Measurements from ENCODE around the gene SORCS2.

Gene SORCS2

DNA sequence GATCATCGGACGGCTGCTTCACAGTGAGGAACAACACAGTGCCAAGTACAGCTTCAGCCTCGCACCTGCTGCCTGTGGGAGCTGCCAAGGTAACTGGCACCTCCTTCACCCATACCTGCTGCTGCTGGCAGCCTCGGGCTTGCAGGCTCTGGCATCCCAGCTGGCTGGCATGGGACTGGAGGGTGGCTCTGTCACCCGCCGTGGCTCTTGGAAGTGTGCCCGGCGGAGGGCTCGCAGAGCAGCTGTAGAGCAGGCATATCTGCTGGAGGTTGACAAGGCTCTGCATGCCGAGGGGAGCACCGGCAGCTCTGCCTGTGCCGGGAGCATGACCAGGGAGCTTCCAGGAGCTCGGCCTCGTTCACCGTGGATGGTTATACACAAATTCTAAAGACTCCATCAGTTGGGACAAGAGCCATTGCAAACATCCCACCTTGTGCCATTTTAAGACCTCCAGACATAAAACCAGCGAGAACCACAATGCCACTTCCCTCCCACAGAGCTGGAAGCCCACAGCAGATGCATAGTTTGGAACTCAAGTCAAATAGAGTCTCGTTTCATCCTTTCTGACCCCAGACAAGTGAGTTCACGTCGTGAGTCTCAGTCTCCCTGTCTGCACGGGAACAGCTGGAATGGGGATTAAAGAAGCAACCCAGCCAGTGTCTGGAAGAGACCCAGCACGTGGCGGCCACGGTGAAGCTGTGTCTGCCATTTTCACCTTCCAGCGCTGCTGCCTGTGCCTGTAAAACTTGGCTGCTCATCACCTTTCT, 326.7 kb downstream of the SORCS2 start:
- DNase-seq (ENCODE audit: low read depth), result no peak
- TF ChIP-seq, protein P1, sequence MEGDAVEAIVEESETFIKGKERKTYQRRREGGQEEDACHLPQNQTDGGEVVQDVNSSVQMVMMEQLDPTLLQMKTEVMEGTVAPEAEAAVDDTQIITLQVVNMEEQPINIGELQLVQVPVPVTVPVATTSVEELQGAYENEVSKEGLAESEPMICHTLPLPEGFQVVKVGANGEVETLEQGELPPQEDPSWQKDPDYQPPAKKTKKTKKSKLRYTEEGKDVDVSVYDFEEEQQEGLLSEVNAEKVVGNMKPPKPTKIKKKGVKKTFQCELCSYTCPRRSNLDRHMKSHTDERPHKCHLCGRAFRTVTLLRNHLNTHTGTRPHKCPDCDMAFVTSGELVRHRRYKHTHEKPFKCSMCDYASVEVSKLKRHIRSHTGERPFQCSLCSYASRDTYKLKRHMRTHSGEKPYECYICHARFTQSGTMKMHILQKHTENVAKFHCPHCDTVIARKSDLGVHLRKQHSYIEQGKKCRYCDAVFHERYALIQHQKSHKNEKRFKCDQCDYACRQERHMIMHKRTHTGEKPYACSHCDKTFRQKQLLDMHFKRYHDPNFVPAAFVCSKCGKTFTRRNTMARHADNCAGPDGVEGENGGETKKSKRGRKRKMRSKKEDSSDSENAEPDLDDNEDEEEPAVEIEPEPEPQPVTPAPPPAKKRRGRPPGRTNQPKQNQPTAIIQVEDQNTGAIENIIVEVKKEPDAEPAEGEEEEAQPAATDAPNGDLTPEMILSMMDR (conservative IDR thresholded peaks at IDR 0.05; ENCODE audit: low read length), result no peak
- no peak overlapping the region for H3K4me3 ChIP-seq (ENCODE audit: low read length)

DNA sequence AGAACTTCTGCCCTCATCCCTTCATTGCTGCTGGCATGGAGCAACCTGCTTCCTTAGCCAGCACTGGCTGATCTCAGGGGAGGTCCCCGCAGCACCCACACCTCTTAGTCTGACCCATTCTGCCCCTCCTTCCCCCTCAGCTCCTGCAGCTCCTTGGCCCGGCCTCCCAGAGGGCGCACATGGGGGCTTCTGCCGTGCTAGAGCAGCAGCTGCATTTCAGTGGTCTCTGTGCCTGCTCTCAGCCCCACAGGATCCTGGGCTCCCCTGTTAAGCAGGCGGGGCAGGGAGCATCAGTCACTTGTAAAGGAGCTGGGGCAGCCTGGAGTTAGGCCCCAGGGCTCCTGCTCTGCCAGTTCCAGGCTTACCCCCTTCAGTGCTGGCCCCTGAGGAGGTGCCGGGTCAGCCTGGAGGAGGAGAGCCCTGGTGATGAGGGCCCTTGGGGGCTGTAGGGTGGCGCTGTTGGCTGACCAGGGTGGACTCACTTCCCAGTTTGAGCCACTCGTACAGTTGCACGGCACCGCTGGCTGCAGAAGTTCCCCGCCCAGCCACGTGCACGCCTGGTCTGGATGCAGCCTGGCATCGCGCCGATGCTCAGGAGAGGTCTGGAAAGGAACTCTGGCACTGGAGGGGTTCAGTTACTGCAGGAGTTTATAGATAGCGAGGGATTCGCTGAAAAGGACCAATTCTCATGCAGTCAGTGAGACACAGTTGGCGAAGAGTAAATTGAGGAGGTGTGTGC, 327.5 kb downstream of the SORCS2 start:
- TF ChIP-seq, protein P1 (conservative IDR thresholded peaks at IDR 0.05; ENCODE audit: low read length), result no peak
- no peak for DNase-seq (ENCODE audit: low read depth)
- no peak overlapping the region for H3K4me3 ChIP-seq (ENCODE audit: low read length)

DNA sequence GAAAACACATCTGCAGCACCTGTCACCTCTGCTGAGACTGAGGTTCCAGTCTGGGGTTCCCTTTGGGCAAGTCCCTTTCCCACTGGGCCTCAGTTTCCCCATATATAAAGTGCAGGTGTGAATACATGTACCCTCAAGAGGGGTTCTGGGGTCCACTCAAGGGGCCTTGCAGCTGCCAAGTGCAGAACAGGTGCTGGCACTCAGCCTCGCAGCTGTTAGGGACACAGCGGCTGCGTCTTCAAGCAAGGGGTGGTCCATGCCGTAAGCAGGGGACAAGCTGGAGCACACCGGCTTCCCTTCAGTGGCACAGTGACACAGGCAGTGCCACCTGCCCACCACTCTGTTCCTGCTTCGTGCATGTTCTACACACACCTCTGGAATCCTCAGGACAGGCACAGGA, 329.3 kb downstream of the SORCS2 start:
- TF ChIP-seq, protein P1 (conservative IDR thresholded peaks at IDR 0.05; ENCODE audit: low read length), result no peak
- no peak overlapping the region for H3K4me3 ChIP-seq (ENCODE audit: low read length)
- DNase-seq (ENCODE audit: low read depth), result no peak

DNA sequence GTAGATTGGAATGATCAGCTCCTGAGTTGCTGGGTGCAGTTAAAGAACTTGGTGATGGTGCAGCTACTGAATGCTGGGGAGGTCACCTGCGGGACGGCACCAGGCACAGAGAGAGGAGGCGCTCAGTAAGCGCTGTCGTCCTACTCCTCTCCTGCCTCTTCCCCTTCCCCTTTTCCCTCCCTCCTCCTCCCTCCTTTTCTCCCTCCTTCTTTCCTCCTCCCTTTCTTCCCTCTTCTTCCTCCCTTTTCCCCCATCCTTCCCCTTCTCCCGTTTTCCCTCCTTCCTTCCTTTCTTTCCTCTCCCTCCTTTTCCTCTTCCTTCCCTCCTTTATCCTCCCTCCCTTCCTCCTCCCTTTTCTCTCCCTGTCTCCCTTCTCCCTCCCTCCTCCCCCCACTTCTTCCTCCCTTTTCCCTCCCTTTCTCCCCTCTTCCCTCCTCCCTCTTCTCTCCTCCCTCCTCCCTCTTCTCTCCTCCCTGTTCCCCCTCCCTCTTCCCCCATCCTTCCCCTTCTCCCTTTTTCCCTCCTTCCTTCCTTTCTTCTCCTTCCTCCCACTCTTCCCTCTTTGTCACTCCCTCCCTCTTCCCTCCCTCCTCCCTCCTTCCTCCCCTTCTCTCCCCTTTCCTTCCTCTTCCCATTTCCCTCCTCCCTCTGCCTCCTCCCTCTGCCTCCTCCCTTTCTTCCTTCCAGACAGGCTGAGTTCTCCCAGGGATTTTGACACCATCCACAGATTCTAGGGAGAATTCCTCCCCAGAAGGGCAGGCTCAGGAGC, 330.3 kb downstream of the SORCS2 start:
- TF ChIP-seq, protein P1 (conservative IDR thresholded peaks at IDR 0.05; ENCODE audit: low read length), result no peak
- H3K4me3 ChIP-seq (ENCODE audit: low read length), result no peak overlapping the region
- DNase-seq (ENCODE audit: low read depth), result no peak

DNA sequence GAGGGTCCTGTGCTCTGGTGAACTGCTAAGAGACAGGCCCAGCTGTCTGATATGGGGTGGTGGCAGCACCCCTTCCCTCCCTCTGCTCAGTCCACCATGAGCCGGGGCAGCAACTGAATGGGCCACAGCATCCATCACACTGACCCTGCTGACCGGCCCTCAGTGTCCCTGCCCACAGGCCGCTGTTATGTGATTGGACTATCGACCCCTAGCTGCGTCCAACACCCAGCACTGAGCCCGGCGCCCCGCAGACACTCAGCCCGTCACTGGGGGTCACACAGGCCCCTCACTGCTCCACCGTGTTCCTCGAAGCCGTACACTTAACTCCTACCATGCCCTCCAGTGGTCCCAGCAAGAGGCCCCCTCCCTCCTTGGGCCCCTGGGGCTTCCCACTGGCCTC, 331.2 kb downstream of the SORCS2 start:
- TF ChIP-seq, protein P1 (conservative IDR thresholded peaks at IDR 0.05; ENCODE audit: low read length), result no peak
- no peak for DNase-seq (ENCODE audit: low read depth)
- no peak overlapping the region for H3K4me3 ChIP-seq (ENCODE audit: low read length)

DNA sequence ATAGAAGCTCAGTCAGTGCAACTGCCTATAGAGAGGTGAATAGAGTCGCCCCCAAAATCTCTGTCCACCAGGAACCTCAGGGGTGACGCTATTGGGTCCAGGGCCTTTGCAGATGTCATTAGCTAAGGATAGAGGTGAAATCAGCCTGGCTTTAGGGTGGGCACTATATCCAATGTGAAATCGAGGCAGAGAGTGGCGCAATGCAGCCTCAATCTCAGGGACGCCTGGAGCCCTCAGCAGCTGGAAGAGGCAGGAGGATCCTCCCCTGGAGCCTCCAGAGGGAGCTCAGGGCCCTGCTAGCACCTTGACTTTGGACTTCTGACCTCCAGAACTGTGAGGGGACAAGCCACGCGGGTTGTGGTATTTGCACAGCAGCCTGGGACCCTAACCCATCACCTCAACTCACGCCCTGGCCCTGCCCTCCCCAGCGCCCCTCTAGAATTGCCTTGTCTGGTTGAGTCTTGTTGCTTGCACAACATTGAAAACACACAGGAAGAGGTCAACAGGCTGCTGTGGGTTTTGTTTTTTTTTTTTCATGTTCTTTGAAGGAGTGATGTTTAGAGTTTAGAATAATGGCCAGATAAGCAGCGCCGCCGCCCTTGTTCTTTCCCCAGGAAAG, 331.8 kb downstream of the SORCS2 start:
- H3K4me3 ChIP-seq (ENCODE audit: low read length), result no peak overlapping the region
- TF ChIP-seq, protein P1 (conservative IDR thresholded peaks at IDR 0.05; ENCODE audit: low read length), result no peak
- DNase-seq (ENCODE audit: low read depth), result no peak

Measured in AG10803 (cell line).